Measurements from ENCODE around the gene HINT3.

GRCh38 chr6:125983246-125983945 lies 26.8 kb downstream of the HINT3 start:
- TF ChIP-seq POLR2AphosphoS5 (IDR thresholded peaks at IDR 0.05) (no peak), CTCF (IDR thresholded peaks at IDR 0.05) (no peak), POLR2A (IDR thresholded peaks at IDR 0.05) (no peak), EP300 (IDR thresholded peaks at IDR 0.05) (no peak)

All from sigmoid colon (tissue), 4 donors.